ENCODE measurements around the gene GPSM3. TPM values are rescaled to one million over a fixed set of nuclear protein-coding genes. Genes with fewer than 3 reads are reported as not detected.
A peak's percentile ranks its signal among the peaks of the same experiment; 100 is the strongest.
"Not testable (repeated sequence)": the region's sequence is repeated elsewhere in the genome, so short reads cannot be mapped to it uniquely, and the experiment has no call there.

GPSM3 gene
- total RNA-seq, 1 experiment from 2014 or later: 11.8 TPM

- H4K91ac ChIP-seq (ENCODE audit: insufficient read length, low read depth, low read length): no peak overlapping the region
- H3K27ac ChIP-seq (ENCODE audit: insufficient read length, low read depth, low read length): no peak overlapping the region
- no peak overlapping the region for H4K5ac ChIP-seq (ENCODE audit: insufficient read length, low read depth, low read length)
- Mint-ChIP-seq H3K4me3 (no peak overlapping the region), H3K36me3 (ENCODE audit: insufficient read depth in 1 of 3, low read depth in 3 of 3) (peaks cover 0 to 1% (median 0%) of the 10 kb centered on the region in 3 experiments; a peak in 1 of 7 replicates), H3K9me3 (no peaks in the 10 kb centered on the region; a peak in 1 of 5 replicates), H3K4me1 (no peaks in the 10 kb centered on the region), H3K27me3 (ENCODE audit: low read depth) (peaks cover 5% of the 10 kb centered on the region; the same call in 1 of the 2 replicates), H3K27ac (no peak overlapping the region)
- no peaks in the 10 kb centered on the region for H3K79me2 ChIP-seq (ENCODE audit: insufficient read depth, low read length)
- H3K4ac ChIP-seq (ENCODE audit: low read depth, low read length): no peak overlapping the region
- no peaks in the 10 kb centered on the region for H3K79me1 ChIP-seq (ENCODE audit: insufficient read depth, low read depth, low read length, poor library complexity, severe bottlenecking)
- no peak overlapping the region for H2AK5ac ChIP-seq (ENCODE audit: insufficient read length, low read length)
- H3T11ph ChIP-seq (ENCODE audit: low read length): no peak overlapping the region
- peaks cover 3% of the 10 kb centered on the region for H3K23me2 ChIP-seq (ENCODE audit: insufficient read length, low read depth, low read length, poor library complexity, severe bottlenecking)
- no peak overlapping the region for H2BK15ac ChIP-seq (ENCODE audit: low read depth, low read length)
- H3K9me3 ChIP-seq (ENCODE audit: control insufficient read depth, low read depth, low read length): no peaks in the 10 kb centered on the region
- H2BK12ac ChIP-seq (ENCODE audit: insufficient read length, low read depth, low read length): no peak overlapping the region
- no peak overlapping the region for H4K8ac ChIP-seq (replicated peaks; ENCODE audit: insufficient read length, low read depth, low read length)
- no peak overlapping the region for H3K56ac ChIP-seq (ENCODE audit: insufficient read length, low read depth, low read length)
- peak overlapping the region; percentile 49; the same call in 1 of the 2 replicates for H3K14ac ChIP-seq (ENCODE audit: insufficient read depth, low read length)
- no peak for DNase-seq
- WGBS (ENCODE audit: extremely low coverage, insufficient read length, low lambda C conversion rate): no CpG with 5 or more reads among the region's 12 CpGs
- no peaks in the 10 kb centered on the region for H4K20me1 ChIP-seq (ENCODE audit: control insufficient read depth, insufficient read depth, insufficient read length)
- H3K4me1 ChIP-seq (ENCODE audit: insufficient read depth, low read length): no peaks in the 10 kb centered on the region
- H3K27me3 ChIP-seq (ENCODE audit: insufficient read depth, low read length): no peaks in the 10 kb centered on the region
- no peak overlapping the region for H3K18ac ChIP-seq (ENCODE audit: insufficient read length, low read depth, low read length)
- no peak overlapping the region for H3K4me2 ChIP-seq (ENCODE audit: insufficient read depth, insufficient read length, low read length)
- no peak overlapping the region for H2BK20ac ChIP-seq (ENCODE audit: low read depth, low read length, poor library complexity, severe bottlenecking)
- no peak overlapping the region for H3K23ac ChIP-seq (ENCODE audit: insufficient read length, low read depth, low read length)
- no peak for TF ChIP-seq CTCF (conservative IDR thresholded peaks at IDR 0.05)
- H3K9ac ChIP-seq (ENCODE audit: extremely low read depth, insufficient read length, low read length): no peak overlapping the region
- no peak overlapping the region for H2BK120ac ChIP-seq (ENCODE audit: low read depth, low read length, poor library complexity, severe bottlenecking)
- no peak overlapping the region for H2AFZ ChIP-seq (ENCODE audit: low read length)
- H2BK5ac ChIP-seq (ENCODE audit: insufficient read length, low read length): no peak overlapping the region
Measured at GRCh38 chr6:32212076-32212760, 19.8 kb upstream of the GPSM3 start.

- not testable (repeated sequence) for H2BK12ac ChIP-seq (ENCODE audit: insufficient read length, low read depth, low read length); H3K9me3 Mint-ChIP-seq; H3K23me2 ChIP-seq (ENCODE audit: insufficient read length, low read depth, low read length, poor library complexity, severe bottlenecking)
Measured at GRCh38 chr6:32211432-32211831, 19.0 kb upstream of the GPSM3 start.

More at GRCh38 chr6:32211432-32211831, 19.0 kb upstream of the GPSM3 start:
- H3K27ac ChIP-seq (ENCODE audit: insufficient read length, low read depth, low read length); H2AK5ac ChIP-seq (ENCODE audit: insufficient read length, low read length); H3K36me3 Mint-ChIP-seq (ENCODE audit: insufficient read depth in 1 of 3, low read depth in 3 of 3); H4K91ac ChIP-seq (ENCODE audit: insufficient read length, low read depth, low read length); H3K27ac Mint-ChIP-seq; H2BK15ac ChIP-seq (ENCODE audit: low read depth, low read length); H3K4me3 Mint-ChIP-seq; H2AFZ ChIP-seq (ENCODE audit: low read length); H3K79me2 ChIP-seq (ENCODE audit: insufficient read depth, low read length); H3K27me3 ChIP-seq (ENCODE audit: insufficient read depth, low read length); H3K4ac ChIP-seq (ENCODE audit: low read depth, low read length); H3K4me1 Mint-ChIP-seq; H2BK120ac ChIP-seq (ENCODE audit: low read depth, low read length, poor library complexity, severe bottlenecking); H3K9me3 ChIP-seq (ENCODE audit: control insufficient read depth, low read depth, low read length); H4K20me1 ChIP-seq (ENCODE audit: control insufficient read depth, insufficient read depth, insufficient read length); H3K23ac ChIP-seq (ENCODE audit: insufficient read length, low read depth, low read length); H4K5ac ChIP-seq (ENCODE audit: insufficient read length, low read depth, low read length); H3T11ph ChIP-seq (ENCODE audit: low read length); H3K9ac ChIP-seq (ENCODE audit: extremely low read depth, insufficient read length, low read length); H2BK20ac ChIP-seq (ENCODE audit: low read depth, low read length, poor library complexity, severe bottlenecking); H3K4me2 ChIP-seq (ENCODE audit: insufficient read depth, insufficient read length, low read length); H3K56ac ChIP-seq (ENCODE audit: insufficient read length, low read depth, low read length); H3K18ac ChIP-seq (ENCODE audit: insufficient read length, low read depth, low read length); H3K4me1 ChIP-seq (ENCODE audit: insufficient read depth, low read length); H3K27me3 Mint-ChIP-seq (ENCODE audit: low read depth); H3K79me1 ChIP-seq (ENCODE audit: insufficient read depth, low read depth, low read length, poor library complexity, severe bottlenecking); DNase-seq; H2BK5ac ChIP-seq (ENCODE audit: insufficient read length, low read length); H3K14ac ChIP-seq (ENCODE audit: insufficient read depth, low read length); H4K8ac ChIP-seq (replicated peaks; ENCODE audit: insufficient read length, low read depth, low read length): not testable (repeated sequence)
- WGBS (ENCODE audit: extremely low coverage, insufficient read length, low lambda C conversion rate): no CpG with 5 or more reads among the region's 4 CpGs

All from H9 (cell line).